Measurements from ENCODE around the gene TOR4A. TPM values are rescaled to one million over a fixed set of nuclear protein-coding genes. Genes with fewer than 3 reads are reported as not detected.

TOR4A gene
- total RNA-seq, 1 experiment from 2014 or later, result 9.7 TPM

DNA sequence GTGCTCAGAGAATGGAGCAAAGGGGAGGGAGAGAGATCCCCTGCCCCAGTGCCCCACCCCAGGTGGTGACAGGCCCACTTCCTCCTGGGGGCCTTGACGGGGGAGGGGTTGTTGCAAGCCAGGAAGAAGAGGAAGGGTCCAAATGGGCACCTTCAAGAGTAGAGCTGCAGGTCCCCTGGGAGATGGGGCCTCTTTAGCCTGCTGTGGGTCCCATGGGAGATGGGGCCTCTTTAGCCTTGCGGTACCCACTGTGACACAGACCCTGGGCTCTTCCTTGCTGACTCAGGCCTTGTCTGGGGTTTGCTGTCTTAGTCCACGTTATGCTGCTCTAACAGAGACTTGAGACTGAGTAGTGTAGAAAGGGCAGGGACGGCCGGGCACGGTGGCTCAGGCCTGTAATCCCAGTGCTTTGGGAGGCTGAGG, 9.6 kb upstream of the TOR4A start:
- no peaks in the 10 kb centered on the region for H3K9me3 ChIP-seq (replicated peaks)
- H3K27me3 ChIP-seq (replicated peaks), result no peaks in the 10 kb centered on the region
- DNase-seq (ENCODE audit: low read depth in 1 of 2, low spot score in 2 of 2), result no peak
- no peak overlapping the region for H3K27ac ChIP-seq
- peaks cover 12% of the 10 kb centered on the region for H3K4me1 ChIP-seq (replicated peaks)
- no peak overlapping the region for H3K4me3 ChIP-seq
- peaks cover 76% of the 10 kb centered on the region for H3K36me3 ChIP-seq

DNA sequence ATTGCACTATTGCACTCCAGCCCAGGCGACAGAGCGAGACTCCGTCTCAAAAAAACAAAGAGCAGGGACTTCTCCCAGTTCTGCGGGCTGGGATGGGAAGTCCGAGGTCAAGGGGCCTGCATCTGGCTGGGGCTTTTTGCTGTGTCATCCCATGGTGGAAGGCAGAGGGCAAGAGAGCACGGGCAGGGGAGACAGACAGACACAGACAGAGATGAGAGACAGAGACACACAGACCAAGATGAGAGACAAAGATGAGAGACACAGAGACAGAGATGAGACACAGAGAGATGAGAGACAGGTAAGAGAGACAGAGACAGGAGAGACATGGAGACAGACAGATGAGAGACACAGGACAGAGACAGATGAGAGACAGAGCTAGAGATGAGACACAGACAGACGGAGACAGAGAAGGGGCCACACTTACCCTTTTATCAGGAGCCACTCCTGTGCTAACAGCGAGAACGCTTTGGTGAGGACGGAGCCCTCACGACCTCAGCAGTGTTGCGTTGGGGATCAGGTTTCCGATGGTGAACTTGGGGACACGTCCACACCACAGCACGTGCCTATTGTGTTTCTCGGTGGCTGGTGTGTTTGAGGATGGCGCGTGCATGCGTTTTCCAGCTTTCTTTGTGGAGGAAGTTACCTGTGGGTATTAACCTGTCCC, 8.9 kb upstream of the TOR4A start:
- peaks cover 78% of the 10 kb centered on the region for H3K36me3 ChIP-seq

DNA sequence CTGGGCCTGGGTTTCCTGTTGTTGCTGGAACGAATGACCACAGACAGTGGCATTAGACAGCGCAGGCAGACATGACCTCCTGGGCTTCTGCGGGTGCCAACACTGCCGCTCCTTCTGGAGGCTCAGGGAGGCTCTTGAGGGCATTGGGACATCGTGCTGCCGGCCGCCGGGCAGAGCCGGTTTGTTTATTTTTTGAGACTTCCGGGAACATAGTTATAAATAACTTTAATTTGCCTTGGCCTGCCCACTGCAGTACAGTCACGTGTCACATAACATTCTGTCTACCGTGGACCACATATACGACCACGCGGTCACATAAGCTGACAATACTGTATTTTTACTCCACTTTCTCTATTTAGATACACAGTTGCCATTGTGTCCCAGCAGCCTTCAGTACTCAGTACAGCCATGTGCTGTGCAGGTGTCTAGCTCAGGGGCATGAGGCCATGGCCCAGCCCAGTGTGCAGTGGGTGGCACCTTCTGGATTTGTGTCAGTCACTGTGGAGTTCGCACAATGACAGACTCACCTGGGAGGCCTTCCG, 8.2 kb upstream of the TOR4A start:
- Histone ChIP-seq H3K27ac (no peak overlapping the region), H3K9me3 (replicated peaks) (no peaks in the 10 kb centered on the region), H3K4me3 (no peak overlapping the region), H3K27me3 (replicated peaks) (no peaks in the 10 kb centered on the region), H3K4me1 (replicated peaks) (peaks cover 12% of the 10 kb centered on the region), H3K36me3 (peaks cover 71% of the 10 kb centered on the region)
- DNase-seq (ENCODE audit: low read depth in 1 of 2, low spot score in 2 of 2), result no peak

More for the DNA sequence above, 8.9 kb upstream of the TOR4A start:
- H3K4me1 ChIP-seq (replicated peaks), result peaks cover 12% of the 10 kb centered on the region
- H3K27ac ChIP-seq, result no peak overlapping the region
- DNase-seq (ENCODE audit: low read depth in 1 of 2, low spot score in 2 of 2), result no peak
- H3K4me3 ChIP-seq, result no peak overlapping the region
- no peaks in the 10 kb centered on the region for H3K9me3 ChIP-seq (replicated peaks)
- no peaks in the 10 kb centered on the region for H3K27me3 ChIP-seq (replicated peaks)

DNA sequence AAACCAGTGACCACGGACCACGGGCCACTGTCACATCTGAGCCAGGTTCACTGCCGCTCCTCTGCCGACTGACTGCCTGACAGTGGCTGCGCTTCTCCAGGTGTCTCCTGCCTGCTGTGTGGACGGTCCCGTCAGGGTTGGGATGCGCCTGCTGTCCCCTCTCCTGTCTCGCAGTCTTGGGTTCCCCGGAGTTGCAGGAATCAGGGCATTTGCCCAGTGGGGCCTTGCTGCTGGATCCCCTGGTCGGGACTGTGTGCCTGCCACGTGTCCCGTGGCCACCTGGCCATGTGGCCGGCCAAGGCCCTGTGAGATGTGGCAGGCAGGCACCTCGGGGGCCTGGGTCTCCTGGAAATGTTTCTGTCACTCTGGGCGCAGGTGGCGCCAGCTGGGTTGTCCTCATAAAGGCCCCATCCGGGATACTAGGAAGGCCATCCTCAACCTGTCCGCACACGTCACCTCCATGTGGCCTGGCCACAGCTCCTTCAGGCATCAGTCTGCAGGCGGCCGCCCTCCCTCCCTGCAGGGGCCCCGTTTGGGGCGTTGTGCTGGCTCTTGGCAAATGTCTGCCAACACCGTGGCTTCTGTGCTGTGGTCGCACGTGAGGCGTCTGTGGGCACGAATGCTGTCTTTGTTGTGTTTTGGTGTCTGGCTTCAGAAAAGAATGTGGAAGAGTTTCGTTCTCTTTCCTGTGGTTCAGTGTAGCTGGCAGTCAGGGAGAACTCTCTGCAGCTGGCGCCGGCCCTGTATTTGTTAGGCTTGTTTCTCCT, 6.4 kb upstream of the TOR4A start:
- Histone ChIP-seq H3K27ac (no peak overlapping the region), H3K9me3 (replicated peaks) (no peaks in the 10 kb centered on the region), H3K36me3 (peaks cover 59% of the 10 kb centered on the region), H3K27me3 (replicated peaks) (no peaks in the 10 kb centered on the region), H3K4me3 (no peak overlapping the region), H3K4me1 (replicated peaks) (peaks cover 12% of the 10 kb centered on the region)
- DNase-seq (ENCODE audit: low read depth in 1 of 2, low spot score in 2 of 2), result no peak

DNA sequence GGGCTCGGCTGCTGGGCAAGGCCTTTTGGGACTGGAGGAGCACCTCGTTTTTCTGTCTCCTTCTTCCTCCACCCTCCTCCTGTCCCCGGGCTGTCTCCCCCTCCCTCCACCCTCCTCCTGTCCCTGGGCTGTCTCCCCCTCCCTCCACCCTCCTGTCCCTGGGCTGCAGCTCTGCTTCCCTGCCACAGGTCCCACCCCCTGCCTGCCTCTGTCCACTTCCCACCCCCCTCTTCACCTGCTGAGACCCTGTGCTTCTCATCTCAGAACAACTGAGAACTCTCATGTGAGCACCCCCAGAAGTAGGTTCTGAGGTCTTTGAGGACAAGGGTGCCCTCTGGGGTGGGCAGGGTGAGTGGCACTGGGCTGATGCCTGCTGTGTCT, 5.8 kb upstream of the TOR4A start:
- Histone ChIP-seq H3K27ac (no peak overlapping the region), H3K4me1 (replicated peaks) (peaks cover 13% of the 10 kb centered on the region), H3K27me3 (replicated peaks) (no peaks in the 10 kb centered on the region), H3K9me3 (replicated peaks) (no peaks in the 10 kb centered on the region), H3K36me3 (peaks cover 57% of the 10 kb centered on the region), H3K4me3 (no peak overlapping the region)
- DNase-seq (ENCODE audit: low read depth in 1 of 2, low spot score in 2 of 2), result no peak

DNA sequence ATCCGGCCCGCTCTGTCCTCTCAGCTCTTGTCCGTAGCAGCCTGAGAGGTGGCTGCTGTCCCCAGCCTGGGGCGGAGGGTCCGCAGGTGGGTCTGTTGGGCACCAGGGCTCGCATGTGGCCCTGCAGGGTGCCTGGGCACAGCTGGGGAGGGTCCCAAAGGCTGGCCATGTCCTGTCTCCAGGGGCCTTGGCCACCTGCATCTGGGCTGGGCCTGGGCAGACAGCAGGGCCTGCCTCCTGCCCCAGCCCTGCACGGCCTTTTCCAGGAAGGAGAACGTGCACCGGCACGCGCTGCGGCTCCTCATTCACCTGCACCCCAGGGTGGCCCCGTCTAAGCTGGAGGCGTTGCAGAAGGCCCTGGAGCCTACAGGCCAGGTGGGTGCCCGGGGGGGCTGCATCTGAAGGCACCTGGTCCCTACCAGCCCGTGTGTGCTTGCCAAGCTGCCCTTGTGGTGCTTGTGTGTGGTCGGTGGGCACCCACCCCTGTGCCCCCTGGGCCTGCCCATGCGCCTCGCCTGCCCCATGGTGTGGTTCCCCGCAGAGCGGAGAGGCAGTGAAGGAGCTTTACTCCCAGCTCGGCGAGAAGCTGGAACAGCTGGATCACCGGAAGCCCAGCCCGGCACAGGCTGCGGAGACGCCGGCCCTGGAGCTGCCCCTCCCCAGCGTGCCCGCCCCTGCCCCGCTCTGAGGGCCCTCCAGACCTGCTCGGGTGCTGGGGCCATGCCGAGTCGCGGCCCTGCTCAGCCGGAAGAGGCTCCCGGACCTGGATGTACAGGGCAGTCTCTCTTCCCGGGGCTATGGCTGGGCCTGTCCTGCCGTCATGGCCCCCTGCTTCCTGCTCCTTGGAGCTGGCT, 5.1 kb upstream of the TOR4A start:
- peak in 1 of 2 experiments; percentile 42 for DNase-seq (ENCODE audit: low read depth in 1 of 2, low spot score in 2 of 2)
- H3K4me3 ChIP-seq, result no peak overlapping the region
- no peaks in the 10 kb centered on the region for H3K27me3 ChIP-seq (replicated peaks)
- H3K4me1 ChIP-seq (replicated peaks), result peaks cover 21% of the 10 kb centered on the region
- H3K36me3 ChIP-seq, result peaks cover 56% of the 10 kb centered on the region
- no peak overlapping the region for H3K27ac ChIP-seq
- no peaks in the 10 kb centered on the region for H3K9me3 ChIP-seq (replicated peaks)

DNA sequence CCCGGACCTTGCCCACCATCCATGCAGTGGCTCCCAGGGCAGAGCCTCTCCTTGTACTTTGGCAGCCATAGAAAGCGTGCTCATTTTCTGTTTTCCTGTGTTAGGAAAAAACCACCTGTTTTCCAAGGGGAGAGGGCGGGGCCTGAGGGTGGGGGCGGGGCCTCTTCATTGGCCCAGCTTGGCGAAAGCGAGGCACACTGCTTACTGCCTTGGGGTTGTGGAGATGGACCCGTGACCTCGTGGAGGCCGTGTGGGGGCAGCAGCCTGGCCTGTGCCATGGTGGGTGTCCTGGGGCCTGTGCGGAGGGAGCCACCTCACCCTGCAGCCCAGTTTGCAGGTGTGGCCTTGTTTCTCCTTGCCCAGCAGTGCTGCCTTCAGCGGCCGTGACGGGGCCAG, 4.4 kb upstream of the TOR4A start:
- Histone ChIP-seq H3K9me3 (replicated peaks) (no peaks in the 10 kb centered on the region), H3K4me3 (no peak overlapping the region), H3K4me1 (replicated peaks) (peaks cover 27% of the 10 kb centered on the region), H3K27ac (no peak overlapping the region), H3K36me3 (peaks cover 57% of the 10 kb centered on the region), H3K27me3 (replicated peaks) (no peaks in the 10 kb centered on the region)
- DNase-seq (ENCODE audit: low read depth in 1 of 2, low spot score in 2 of 2), result no peak

DNA sequence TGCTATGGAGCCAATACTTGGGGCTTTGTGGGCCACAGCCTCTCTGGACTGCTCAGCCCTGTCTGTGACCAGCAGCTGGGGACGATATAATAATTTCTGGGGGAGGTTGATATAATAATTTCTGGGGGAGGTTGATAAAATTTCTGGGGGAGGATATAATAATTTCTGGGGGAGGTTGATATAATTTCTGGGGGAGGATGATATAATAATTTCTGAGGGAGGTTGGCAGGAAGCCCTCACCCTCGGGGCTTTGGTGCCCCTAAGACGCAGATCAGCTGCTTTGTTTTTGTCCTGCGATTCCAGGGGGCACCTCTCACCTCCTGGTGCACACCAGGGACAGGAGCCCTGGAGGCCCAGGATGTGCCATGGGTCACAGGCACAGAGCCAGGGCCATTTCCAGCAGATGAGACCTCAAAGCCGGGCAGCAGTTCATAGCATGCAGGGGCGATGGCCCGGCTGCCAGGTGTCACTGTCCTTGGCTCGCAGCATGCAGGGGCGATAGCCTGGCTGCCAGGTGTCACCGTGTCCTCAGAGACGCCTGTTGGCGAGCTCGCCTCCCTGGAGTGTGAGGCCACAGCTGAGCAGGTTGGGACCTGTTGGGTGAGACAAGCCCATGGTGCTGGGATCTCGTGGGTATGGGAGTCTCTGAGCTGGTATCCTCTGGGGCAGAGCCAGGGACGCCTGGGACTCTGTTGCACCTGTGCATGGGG, 3.8 kb upstream of the TOR4A start:
- no peak overlapping the region for H3K27ac ChIP-seq
- H3K9me3 ChIP-seq (replicated peaks), result no peaks in the 10 kb centered on the region
- peaks cover 53% of the 10 kb centered on the region for H3K36me3 ChIP-seq

DNA sequence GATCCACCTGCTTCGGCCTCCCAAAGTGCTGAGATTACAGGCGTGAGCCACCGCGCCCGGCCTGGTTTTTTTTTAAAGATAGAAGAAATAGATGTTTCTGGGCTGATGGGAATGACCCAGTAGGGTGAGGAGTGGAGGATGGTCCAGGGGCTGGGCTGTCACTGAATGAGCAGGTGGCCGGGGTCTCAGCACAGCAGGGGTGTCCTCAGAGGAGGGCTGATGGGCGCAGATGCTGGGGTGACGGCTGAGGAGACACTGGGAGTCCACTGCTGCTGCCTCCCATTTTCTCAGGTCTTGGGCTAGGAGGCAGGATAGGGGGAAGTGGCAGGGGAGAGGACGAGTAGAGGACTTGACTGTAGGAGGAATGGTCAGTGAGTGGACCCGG, 2.3 kb upstream of the TOR4A start:
- Histone ChIP-seq H3K4me1 (replicated peaks) (peaks cover 15% of the 10 kb centered on the region), H3K4me3 (no peak overlapping the region), H3K27me3 (replicated peaks) (no peaks in the 10 kb centered on the region), H3K9me3 (replicated peaks) (no peaks in the 10 kb centered on the region), H3K27ac (no peak overlapping the region), H3K36me3 (peaks cover 53% of the 10 kb centered on the region)
- DNase-seq (ENCODE audit: low read depth in 1 of 2, low spot score in 2 of 2), result peak in 1 of 2 experiments; percentile 39

More for the DNA sequence above, 3.8 kb upstream of the TOR4A start:
- no peaks in the 10 kb centered on the region for H3K27me3 ChIP-seq (replicated peaks)
- H3K4me3 ChIP-seq, result no peak overlapping the region
- DNase-seq (ENCODE audit: low read depth in 1 of 2, low spot score in 2 of 2), result no peak
- H3K4me1 ChIP-seq (replicated peaks), result peaks cover 23% of the 10 kb centered on the region

DNA sequence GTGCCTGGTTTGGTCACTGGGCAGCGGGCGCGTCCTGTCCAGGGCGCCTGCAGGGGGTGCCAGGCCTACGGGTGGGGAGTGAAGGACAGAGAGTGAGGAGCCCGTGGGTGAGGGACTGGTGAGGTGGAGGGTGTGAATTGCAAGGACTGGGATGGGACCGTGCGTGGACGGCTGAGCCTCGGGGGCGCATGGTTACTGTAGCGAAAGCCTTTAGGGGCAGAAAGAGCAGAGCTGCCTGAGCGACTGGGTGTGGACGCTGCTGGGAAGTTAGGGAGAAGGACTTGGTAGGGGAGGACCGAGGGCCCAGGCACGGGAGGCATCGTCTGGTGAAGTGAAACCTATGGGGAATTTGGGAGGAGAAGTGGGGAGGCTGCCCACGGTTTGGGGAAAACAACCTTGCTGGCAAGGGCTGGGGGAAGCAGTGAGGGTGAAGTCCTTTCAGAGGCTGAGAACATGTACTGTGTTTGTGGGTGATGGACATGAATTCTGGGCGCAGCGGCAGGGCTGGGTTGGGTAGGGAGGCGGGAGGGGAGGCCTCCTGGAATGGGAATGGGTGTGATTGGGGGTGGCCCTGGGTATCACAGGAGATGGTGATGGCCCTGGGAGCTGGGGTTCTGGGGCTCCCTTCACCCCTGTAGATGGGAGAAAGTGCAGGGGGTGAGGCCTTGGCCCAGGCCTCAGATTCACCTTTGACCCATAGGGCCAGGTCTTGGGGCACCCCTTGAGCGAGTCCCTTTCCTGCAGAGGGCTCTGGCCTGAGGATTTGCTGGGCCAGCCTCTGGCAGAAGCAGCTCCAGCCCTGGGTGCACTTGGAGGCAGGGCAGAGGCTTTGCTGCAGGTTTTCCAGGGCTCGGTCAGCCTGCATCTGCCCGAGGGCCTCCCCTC, 1.7 kb upstream of the TOR4A start:
- DNase-seq (ENCODE audit: low read depth in 1 of 2, low spot score in 2 of 2), result peak in 1 of 2 experiments; percentile 44
- no peak overlapping the region for H3K27ac ChIP-seq

DNA sequence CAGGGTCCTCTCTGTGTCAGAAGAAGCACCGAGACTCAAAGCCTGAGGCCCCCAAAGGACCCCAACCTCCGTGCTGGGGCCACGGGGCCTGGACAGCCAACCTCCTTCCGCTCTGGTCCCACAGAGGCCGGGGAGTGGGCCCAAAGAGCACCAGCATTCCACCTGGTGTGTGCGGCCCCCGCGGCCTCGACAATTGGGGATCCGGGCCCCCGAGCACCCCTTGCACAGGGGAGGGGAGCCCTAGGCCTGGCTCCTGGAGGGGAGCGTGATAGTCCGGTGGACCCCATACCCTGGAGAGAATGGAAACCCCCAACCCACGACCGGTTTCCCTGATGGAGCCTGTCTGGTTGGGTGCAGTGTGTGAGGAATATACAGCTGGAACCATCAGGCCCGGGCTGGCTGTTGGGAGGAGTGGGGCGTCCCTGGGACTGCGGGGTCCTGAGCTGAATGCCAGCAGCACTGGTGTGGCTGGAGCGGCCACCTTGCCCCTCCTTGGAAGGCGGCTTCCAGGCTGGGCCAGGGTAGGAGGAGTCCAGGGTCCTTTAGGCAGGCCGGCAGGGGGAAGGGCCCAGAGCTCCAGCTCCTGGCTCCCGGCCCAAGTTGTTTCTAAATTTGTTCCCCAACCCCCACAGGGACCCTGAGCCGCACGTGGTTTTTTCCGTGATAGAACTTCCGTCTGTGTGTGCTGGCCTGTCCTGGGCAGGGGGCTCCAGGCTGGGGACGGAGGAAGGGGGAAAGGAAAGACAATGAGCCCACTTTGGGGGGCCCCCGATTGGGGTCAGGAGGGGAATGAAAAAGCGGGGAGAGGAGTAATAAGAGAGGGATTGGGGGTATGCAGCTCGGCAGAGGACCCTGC, 825 bp upstream of the TOR4A start:
- Histone ChIP-seq H3K27me3 (replicated peaks) (no peaks in the 10 kb centered on the region), H3K36me3 (peaks cover 43% of the 10 kb centered on the region), H3K27ac (peak overlapping the region; percentile 49; the same call in 1 of the 2 replicates), H3K4me3 (no peak overlapping the region; the same call in 1 of the 2 replicates), H3K4me1 (replicated peaks) (peaks cover 15% of the 10 kb centered on the region), H3K9me3 (replicated peaks) (no peaks in the 10 kb centered on the region)
- peak in 1 of 2 experiments; percentile 40 for DNase-seq (ENCODE audit: low read depth in 1 of 2, low spot score in 2 of 2)

More for the DNA sequence above, 1.7 kb upstream of the TOR4A start:
- Histone ChIP-seq H3K4me3 (no peak overlapping the region), H3K4me1 (replicated peaks) (peaks cover 15% of the 10 kb centered on the region), H3K36me3 (peaks cover 49% of the 10 kb centered on the region), H3K9me3 (replicated peaks) (no peaks in the 10 kb centered on the region), H3K27me3 (replicated peaks) (no peaks in the 10 kb centered on the region)

Measured in SJSA1 (cell line).